ENCODE measurements around the gene ZNF358. TPM values are rescaled to one million over a fixed set of nuclear protein-coding genes. Genes with fewer than 3 reads are reported as not detected.

ZNF358 gene
- total and polyA plus RNA-seq, 2 donors (not counting 1 experiment from before 2014, with no cell fraction given) = 16.7 to 26.8 TPM

GRCh38 chr19:7519361-7520130, 3.6 kb downstream of the ZNF358 start:
- no peak overlapping the region for H3K4me3 ChIP-seq (replicated peaks in 1 of 4; ENCODE audit: control extremely low read depth in 1 of 4, insufficient read depth in 1 of 4, low read depth in 3 of 4, low read length in 4 of 4)
- peaks cover 4% of the 10 kb centered on the region for H3K36me3 ChIP-seq (ENCODE audit: control insufficient read depth, insufficient read depth, low read length)
- H3K27me3 ChIP-seq (ENCODE audit: control insufficient read depth, insufficient read depth, low read length) = no peaks in the 10 kb centered on the region
- no peaks in the 10 kb centered on the region for H4K20me1 ChIP-seq (ENCODE audit: control insufficient read depth, extremely low read depth, insufficient read depth, low read length)
- no peaks in the 10 kb centered on the region for H3K9me3 ChIP-seq (ENCODE audit: control insufficient read depth, insufficient read depth, low read depth, low read length)
- TF ChIP-seq, protein P1, sequence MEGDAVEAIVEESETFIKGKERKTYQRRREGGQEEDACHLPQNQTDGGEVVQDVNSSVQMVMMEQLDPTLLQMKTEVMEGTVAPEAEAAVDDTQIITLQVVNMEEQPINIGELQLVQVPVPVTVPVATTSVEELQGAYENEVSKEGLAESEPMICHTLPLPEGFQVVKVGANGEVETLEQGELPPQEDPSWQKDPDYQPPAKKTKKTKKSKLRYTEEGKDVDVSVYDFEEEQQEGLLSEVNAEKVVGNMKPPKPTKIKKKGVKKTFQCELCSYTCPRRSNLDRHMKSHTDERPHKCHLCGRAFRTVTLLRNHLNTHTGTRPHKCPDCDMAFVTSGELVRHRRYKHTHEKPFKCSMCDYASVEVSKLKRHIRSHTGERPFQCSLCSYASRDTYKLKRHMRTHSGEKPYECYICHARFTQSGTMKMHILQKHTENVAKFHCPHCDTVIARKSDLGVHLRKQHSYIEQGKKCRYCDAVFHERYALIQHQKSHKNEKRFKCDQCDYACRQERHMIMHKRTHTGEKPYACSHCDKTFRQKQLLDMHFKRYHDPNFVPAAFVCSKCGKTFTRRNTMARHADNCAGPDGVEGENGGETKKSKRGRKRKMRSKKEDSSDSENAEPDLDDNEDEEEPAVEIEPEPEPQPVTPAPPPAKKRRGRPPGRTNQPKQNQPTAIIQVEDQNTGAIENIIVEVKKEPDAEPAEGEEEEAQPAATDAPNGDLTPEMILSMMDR (conservative IDR thresholded peaks at IDR 0.05 in 1 of 2, IDR thresholded peaks at IDR 0.05 in 1 of 2; ENCODE audit: low read depth in 1 of 2, low read length in 2 of 2) = no peak
- TF ChIP-seq EZH2 (IDR thresholded peaks at IDR 0.05; ENCODE audit: low read length, missing control alignments) = no peak
- DNase-seq (ENCODE audit: low read depth in 2 of 2) = no peak
- H3K9ac ChIP-seq (ENCODE audit: insufficient read depth, low read length) = no peak overlapping the region
- no peak overlapping the region for H3K4me2 ChIP-seq (ENCODE audit: extremely low read depth, insufficient read depth, low read length)
- H3K79me2 ChIP-seq (ENCODE audit: control insufficient read depth, insufficient read depth, low read length) = peaks cover 2% of the 10 kb centered on the region
- no peak overlapping the region for H2AFZ ChIP-seq (ENCODE audit: low read length)
- no peak overlapping the region for H3K27ac ChIP-seq (ENCODE audit: insufficient read depth, low read length)
- peaks cover 8% of the 10 kb centered on the region for H3K4me1 ChIP-seq (ENCODE audit: control insufficient read depth, extremely low read depth, insufficient read depth, low read length)

- no peak overlapping the region for H2AFZ ChIP-seq (ENCODE audit: low read length)
- DNase-seq (ENCODE audit: low read depth in 2 of 2) = no peak
Observed at GRCh38 chr19:7520131-7521051, 4.5 kb downstream of the ZNF358 start.

More at GRCh38 chr19:7520131-7521051, 4.5 kb downstream of the ZNF358 start:
- no peaks in the 10 kb centered on the region for H4K20me1 ChIP-seq (ENCODE audit: control insufficient read depth, extremely low read depth, insufficient read depth, low read length)
- no peaks in the 10 kb centered on the region for H3K9me3 ChIP-seq (ENCODE audit: control insufficient read depth, insufficient read depth, low read depth, low read length)
- H3K27me3 ChIP-seq (ENCODE audit: control insufficient read depth, insufficient read depth, low read length) = no peaks in the 10 kb centered on the region
- TF ChIP-seq, protein P1 (conservative IDR thresholded peaks at IDR 0.05 in 1 of 2, IDR thresholded peaks at IDR 0.05 in 1 of 2; ENCODE audit: low read depth in 1 of 2, low read length in 2 of 2) = no peak
- TF ChIP-seq EZH2 (IDR thresholded peaks at IDR 0.05; ENCODE audit: low read length, missing control alignments) = no peak
- no peak overlapping the region for H3K4me2 ChIP-seq (ENCODE audit: extremely low read depth, insufficient read depth, low read length)
- peaks cover 2% of the 10 kb centered on the region for H3K79me2 ChIP-seq (ENCODE audit: control insufficient read depth, insufficient read depth, low read length)
- H3K4me3 ChIP-seq (replicated peaks in 1 of 4; ENCODE audit: control extremely low read depth in 1 of 4, insufficient read depth in 1 of 4, low read depth in 3 of 4, low read length in 4 of 4) = no peak overlapping the region
- no peak overlapping the region for H3K27ac ChIP-seq (ENCODE audit: insufficient read depth, low read length)
- H3K9ac ChIP-seq (ENCODE audit: insufficient read depth, low read length) = no peak overlapping the region
- H3K4me1 ChIP-seq (ENCODE audit: control insufficient read depth, extremely low read depth, insufficient read depth, low read length) = peaks cover 5% of the 10 kb centered on the region
- H3K36me3 ChIP-seq (ENCODE audit: control insufficient read depth, insufficient read depth, low read length) = peaks cover 6% of the 10 kb centered on the region

Data from fibroblast of lung (primary cell).